Peyer's patch (tissue), 4 donors: ENCODE measurements around the gene GMEB2. TPM values are rescaled to one million over a fixed set of nuclear protein-coding genes. Genes with fewer than 3 reads are reported as not detected.
A peak's percentile ranks its signal among the peaks of the same experiment; 100 is the strongest.
"Not testable (repeated sequence)": the region's sequence is repeated elsewhere in the genome, so short reads cannot be mapped to it uniquely, and the experiment has no call there.

ENCODE experiments used
- DNase-seq, 3 donors: peaks; one replicate each; pipeline ENCODE4 v3.0.0-alpha.2; 2017 to 2019
- H3K27ac ChIP-seq, 4 donors: fragments of 200-600 bp; sonication (generic); one replicate each; pipeline ENCODE4 v1.5.1; 2016 to 2019
- H3K27me3 ChIP-seq, 2 donors: fragments of 200-600 bp; sonication (generic); one replicate each; pipeline ENCODE4 v1.5.1; 2019
- H3K36me3 ChIP-seq, 3 donors: fragments of 200-600 bp; sonication (generic); one replicate each; pipeline ENCODE4 v1.5.1; 2016 to 2019
- H3K4me1 ChIP-seq, 4 donors: fragments of 200-600 bp; sonication (generic); one replicate each; pipeline ENCODE4 v1.5.1; 2016 to 2019
- H3K4me3 ChIP-seq, 4 donors: fragments of 200-600 bp; sonication (generic); 1 replicate in 3 of 4; 2 replicates in 1 of 4; pipeline ENCODE4 v1.5.1; 2016 to 2019; ENCODE audit warnings: mild to moderate bottlenecking in 1 of 4
- H3K9me3 ChIP-seq, 4 donors: fragments of 200-600 bp; sonication (generic); one replicate each; pipeline ENCODE4 v1.5.1; 2016 to 2019; ENCODE audit warnings: mild to moderate bottlenecking in 1 of 4
- POLR2A ChIP-seq, 2 donors: fragments of 450-650 bp; IDR thresholded peaks; one replicate each; pipeline ENCODE4 v1.5.1; 2017; ENCODE audit warnings: antibody characterized with exemption in 2 of 2, mild to moderate bottlenecking in 2 of 2, moderate library complexity in 2 of 2
- total RNA-seq, 4 donors: library from RNA; depleted of rRNA; stranded (reverse); fragments of >200 nt; gene quantifications; one replicate each; pipeline ENCODE4 v1.1.0, GENCODE V29; 2016
- TF ChIP-seq, protein P1 (sequence below), 6 experiments: fragments of 450-650 bp in 4 of 6; fragments of 200-600 bp in 2 of 6; sonication (generic) in 1 of 6; IDR thresholded peaks; one replicate each; pipeline ENCODE4 v1.5.1; 2017 to 2019; ENCODE audit warnings: antibody characterized with exemption in 6 of 6, mild to moderate bottlenecking in 3 of 6, moderate library complexity in 1 of 6

Gene GMEB2
- total RNA-seq, 4 donors from 2014 or later = 13.8 to 24.5 (median 17.1) TPM

- Histone ChIP-seq H3K4me3 (no peak overlapping the region), H3K4me1 (no peaks in the 10 kb centered on the region), H3K9me3 (no peaks in the 10 kb centered on the region), H3K27ac (no peak overlapping the region), H3K36me3 (peaks cover 0 to 34% (median 0%) of the 10 kb centered on the region in 3 donors), H3K27me3 (no peaks in the 10 kb centered on the region)
- DNase-seq = no peak
- TF ChIP-seq POLR2A (IDR thresholded peaks at IDR 0.05) = no peak
- TF ChIP-seq, protein P1, sequence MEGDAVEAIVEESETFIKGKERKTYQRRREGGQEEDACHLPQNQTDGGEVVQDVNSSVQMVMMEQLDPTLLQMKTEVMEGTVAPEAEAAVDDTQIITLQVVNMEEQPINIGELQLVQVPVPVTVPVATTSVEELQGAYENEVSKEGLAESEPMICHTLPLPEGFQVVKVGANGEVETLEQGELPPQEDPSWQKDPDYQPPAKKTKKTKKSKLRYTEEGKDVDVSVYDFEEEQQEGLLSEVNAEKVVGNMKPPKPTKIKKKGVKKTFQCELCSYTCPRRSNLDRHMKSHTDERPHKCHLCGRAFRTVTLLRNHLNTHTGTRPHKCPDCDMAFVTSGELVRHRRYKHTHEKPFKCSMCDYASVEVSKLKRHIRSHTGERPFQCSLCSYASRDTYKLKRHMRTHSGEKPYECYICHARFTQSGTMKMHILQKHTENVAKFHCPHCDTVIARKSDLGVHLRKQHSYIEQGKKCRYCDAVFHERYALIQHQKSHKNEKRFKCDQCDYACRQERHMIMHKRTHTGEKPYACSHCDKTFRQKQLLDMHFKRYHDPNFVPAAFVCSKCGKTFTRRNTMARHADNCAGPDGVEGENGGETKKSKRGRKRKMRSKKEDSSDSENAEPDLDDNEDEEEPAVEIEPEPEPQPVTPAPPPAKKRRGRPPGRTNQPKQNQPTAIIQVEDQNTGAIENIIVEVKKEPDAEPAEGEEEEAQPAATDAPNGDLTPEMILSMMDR (IDR thresholded peaks at IDR 0.05) = no peak
These were observed 8.5 kb downstream of the GMEB2 start for GRCh38 chr20:63618291-63618980.

DNA sequence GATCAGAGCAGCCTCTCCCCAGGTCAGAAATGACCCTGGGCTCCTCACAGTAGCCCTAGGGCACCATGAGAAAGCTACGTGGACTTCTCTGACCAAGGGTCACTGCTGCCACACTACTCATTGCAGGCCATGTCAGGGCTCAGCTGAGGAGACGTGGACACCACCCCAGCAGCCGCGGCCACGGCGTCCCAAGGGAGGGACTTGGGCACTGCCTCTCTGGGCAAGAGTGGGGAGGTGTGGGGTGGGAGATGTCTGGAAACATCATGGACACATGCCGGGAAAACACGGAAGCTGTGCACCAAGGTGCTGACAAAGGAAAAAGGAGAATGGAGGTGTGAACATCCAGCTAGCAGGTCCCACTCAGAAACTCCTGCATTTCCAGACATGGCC is 9.0 kb downstream of the GMEB2 start:
- TF ChIP-seq POLR2A (IDR thresholded peaks at IDR 0.05) = no peak
- TF ChIP-seq, protein P1 (IDR thresholded peaks at IDR 0.05) = no peak
- Histone ChIP-seq H3K4me3 (no peak overlapping the region), H3K9me3 (no peaks in the 10 kb centered on the region), H3K27ac (no peak overlapping the region), H3K4me1 (no peaks in the 10 kb centered on the region), H3K36me3 (peaks cover 0 to 34% (median 0%) of the 10 kb centered on the region in 3 donors), H3K27me3 (no peaks in the 10 kb centered on the region)
- no peak for DNase-seq

- TF ChIP-seq, protein P1 (IDR thresholded peaks at IDR 0.05) = no peak
- TF ChIP-seq POLR2A (IDR thresholded peaks at IDR 0.05) = no peak
- DNase-seq = no peak
- Histone ChIP-seq H3K27ac (no peak overlapping the region), H3K4me3 (no peak overlapping the region), H3K27me3 (no peaks in the 10 kb centered on the region), H3K36me3 (peaks cover 0 to 38% (median 0%) of the 10 kb centered on the region in 3 donors), H3K9me3 (no peaks in the 10 kb centered on the region), H3K4me1 (no peaks in the 10 kb centered on the region)
These were observed 9.6 kb downstream of the GMEB2 start for GRCh38 chr20:63617092-63617875.

DNA sequence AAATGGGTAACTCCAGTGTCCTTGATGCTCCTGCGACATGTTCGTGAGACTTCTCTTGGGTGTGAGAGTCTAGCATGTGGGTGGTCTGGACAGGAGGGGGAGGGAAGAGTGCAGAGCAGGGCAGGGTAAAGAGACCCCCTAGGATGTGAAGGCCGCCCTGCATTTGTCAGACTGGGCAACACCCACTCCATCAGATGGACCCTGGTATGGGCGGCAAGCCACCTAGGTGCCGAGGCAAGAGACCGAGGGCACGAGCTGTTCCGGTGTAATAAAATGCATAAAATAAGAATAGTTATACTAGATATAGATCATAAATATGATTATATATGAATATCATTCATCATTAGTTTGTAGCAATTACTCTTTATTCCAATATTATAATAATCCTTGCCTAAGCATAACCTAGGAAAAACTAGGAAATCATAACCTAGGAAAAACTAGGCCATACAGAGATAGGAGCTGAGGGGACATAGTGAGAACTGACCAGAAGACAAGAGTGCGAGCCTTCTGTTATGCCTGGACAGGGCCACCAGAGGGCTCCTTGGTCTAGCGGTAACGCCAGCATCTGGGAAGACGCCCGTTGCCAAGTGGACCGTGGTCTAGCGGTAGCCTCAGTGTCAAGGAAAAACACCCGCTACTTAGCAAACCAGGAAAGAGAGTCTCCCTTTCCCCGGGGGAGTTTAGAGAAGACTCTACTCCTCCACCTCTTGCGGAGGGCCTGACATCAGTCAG is 12.9 kb downstream of the GMEB2 start:
- H3K9me3 ChIP-seq, H3K4me1 ChIP-seq, H3K27me3 ChIP-seq, H3K4me3 ChIP-seq, DNase-seq, H3K27ac ChIP-seq: not testable (repeated sequence)
- TF ChIP-seq, protein P1 (IDR thresholded peaks at IDR 0.05) = peak; percentile 13 to 56 (median 29)
- peaks cover 0 to 38% (median 0%) of the 10 kb centered on the region in 3 donors for H3K36me3 ChIP-seq

GRCh38 chr20:63612276-63612931 is 14.5 kb downstream of the GMEB2 start:
- H3K4me1 ChIP-seq = no peaks in the 10 kb centered on the region
- TF ChIP-seq, protein P1 (IDR thresholded peaks at IDR 0.05) = no peak
- TF ChIP-seq POLR2A (IDR thresholded peaks at IDR 0.05) = no peak
- H3K9me3 ChIP-seq = no peaks in the 10 kb centered on the region
- H3K27ac ChIP-seq = no peak overlapping the region
- DNase-seq = no peak
- no peaks in the 10 kb centered on the region for H3K27me3 ChIP-seq
- no peak overlapping the region for H3K4me3 ChIP-seq
- peaks cover 0 to 22% (median 0%) of the 10 kb centered on the region in 3 donors for H3K36me3 ChIP-seq
